ENCODE data around the gene OR1K1. TPM values are rescaled to one million over a fixed set of nuclear protein-coding genes. Genes with fewer than 3 reads are reported as not detected.

OR1K1 gene
- total and polyA plus RNA-seq, 2 of the 13 experiments (the other 11 are each of a cell fraction or from before 2014, with no cell fraction given) = not detected

DNA sequence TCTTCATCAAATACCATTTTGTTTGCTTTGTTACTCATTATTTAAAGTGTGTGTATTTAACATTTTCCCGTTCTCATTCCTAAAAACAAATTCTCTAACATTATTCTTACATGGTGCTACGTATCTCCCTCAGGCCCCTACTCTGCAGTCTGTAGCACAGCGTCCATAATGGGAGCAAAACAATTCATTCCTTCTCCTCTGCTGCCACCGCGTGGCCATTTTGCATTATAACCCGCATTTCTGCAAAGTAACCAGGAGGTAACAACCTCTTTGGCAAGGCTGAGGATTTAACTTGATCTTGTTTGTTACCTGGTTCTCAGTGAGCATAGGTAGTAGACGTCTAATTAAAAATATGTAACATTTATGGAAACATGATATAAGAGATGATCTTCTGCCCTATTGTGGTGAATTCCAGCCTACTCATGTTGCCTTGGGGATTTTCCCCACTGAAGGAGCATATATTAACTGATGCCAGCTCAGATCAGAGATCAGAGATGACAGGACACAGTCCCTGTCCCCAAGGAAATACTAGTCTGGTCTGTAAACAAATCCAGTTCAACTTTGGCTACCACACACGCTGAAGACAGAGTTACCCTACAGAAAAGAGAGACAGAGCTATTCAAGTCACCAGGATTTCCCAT, 10.5 kb downstream of the OR1K1 start (continued):
- TF ChIP-seq, protein P1, sequence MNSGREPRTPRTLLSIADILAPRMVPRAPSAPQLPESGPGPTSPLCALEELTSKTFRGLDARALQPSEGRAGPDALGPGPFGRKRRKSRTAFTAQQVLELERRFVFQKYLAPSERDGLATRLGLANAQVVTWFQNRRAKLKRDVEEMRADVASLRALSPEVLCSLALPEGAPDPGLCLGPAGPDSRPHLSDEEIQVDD (CRISPR knock-in tag; IDR thresholded peaks at IDR 0.05; ENCODE audit: borderline replicate concordance) = no peak
- TF ChIP-seq, protein P2, sequence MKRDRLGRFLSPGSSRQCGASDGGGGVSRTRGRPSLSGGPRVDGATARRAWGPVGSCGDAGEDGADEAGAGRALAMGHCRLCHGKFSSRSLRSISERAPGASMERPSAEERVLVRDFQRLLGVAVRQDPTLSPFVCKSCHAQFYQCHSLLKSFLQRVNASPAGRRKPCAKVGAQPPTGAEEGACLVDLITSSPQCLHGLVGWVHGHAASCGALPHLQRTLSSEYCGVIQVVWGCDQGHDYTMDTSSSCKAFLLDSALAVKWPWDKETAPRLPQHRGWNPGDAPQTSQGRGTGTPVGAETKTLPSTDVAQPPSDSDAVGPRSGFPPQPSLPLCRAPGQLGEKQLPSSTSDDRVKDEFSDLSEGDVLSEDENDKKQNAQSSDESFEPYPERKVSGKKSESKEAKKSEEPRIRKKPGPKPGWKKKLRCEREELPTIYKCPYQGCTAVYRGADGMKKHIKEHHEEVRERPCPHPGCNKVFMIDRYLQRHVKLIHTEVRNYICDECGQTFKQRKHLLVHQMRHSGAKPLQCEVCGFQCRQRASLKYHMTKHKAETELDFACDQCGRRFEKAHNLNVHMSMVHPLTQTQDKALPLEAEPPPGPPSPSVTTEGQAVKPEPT (CRISPR knock-in tag; IDR thresholded peaks at IDR 0.05; ENCODE audit: low read depth) = no peak
- TF ChIP-seq HOXA3 (CRISPR knock-in tag; IDR thresholded peaks at IDR 0.05) = no peak

DNA sequence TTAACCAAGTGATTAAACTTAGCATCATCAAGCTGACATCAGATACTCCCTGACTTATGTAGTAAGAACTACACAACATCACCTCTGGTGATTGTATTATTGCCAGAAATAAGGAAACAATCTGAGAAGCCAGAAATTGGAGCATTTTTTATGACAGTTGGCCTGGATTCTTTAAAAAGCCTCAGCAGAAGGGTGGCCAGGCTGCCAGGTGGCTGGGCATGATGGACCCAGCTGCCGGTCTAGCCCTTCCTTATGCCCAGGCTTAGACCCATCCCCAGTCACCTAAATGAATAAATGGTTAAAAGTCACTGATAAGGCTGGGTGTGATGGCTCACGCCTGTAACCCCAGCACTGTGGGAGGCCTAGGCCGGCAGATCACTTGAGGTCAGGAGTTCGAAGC, 12.8 kb downstream of the OR1K1 start:
- no peak for FAIRE-seq
- no peak overlapping the region for H3K27ac ChIP-seq (ENCODE audit: extremely low read length, insufficient read depth, low read length)
- BruUV-seq (replicated peaks) = no TSS peak
- H2AFZ ChIP-seq (ENCODE audit: low read length) = no peak overlapping the region
- H3K4me1 ChIP-seq (ENCODE audit: insufficient read depth, low read length) = peaks cover 27% of the 10 kb centered on the region
- ChIA-PET POLR2A (no interaction called here), CTCF (ENCODE audit: low intra/inter-chr PET ratio, low total read pairs) (no interaction called here)
- no peak overlapping the region for H3K4me2 ChIP-seq (ENCODE audit: low read depth, low read length)
- H3K9me3 ChIP-seq (ENCODE audit: low read length) = no peaks in the 10 kb centered on the region
- in situ Hi-C loops (cut with HindIII; ENCODE audit: extremely low pct_ligation_motif_present, low pct_unique_long_range_greater_than_20kb) (loop anchor here (5.0 to 25.0 kb wide), 3 partner anchors 345 to 708 kb away; partner anchors contain the start of gene PTGS1), intact Hi-C loops (cut with micrococcal nuclease; ENCODE audit: unreplicated experiment) (loop anchor here (5.0 kb wide), 1 partner anchor 715 kb away; no protein-coding TSS in a partner anchor)
- no peak for ATAC-seq
- no peak overlapping the region for H3K9ac ChIP-seq (ENCODE audit: insufficient read depth, low read depth, low read length)
- TF ChIP-seq SALL2 (CRISPR knock-in tag; IDR thresholded peaks at IDR 0.05) (no peak), SIX4 (CRISPR knock-in tag; IDR thresholded peaks at IDR 0.05) (no peak), KAT2B (IDR thresholded peaks at IDR 0.05; ENCODE audit: borderline replicate concordance, low read depth, low read length) (no peak)
- H3K4me3 ChIP-seq (replicated peaks in 1 of 3; ENCODE audit: insufficient read depth in 1 of 3, low read depth in 2 of 3, low read length in 3 of 3) = no peak overlapping the region
- no peaks in the 10 kb centered on the region for H4K20me1 ChIP-seq (ENCODE audit: insufficient read depth, low read length)
- no peaks in the 10 kb centered on the region for H3K79me2 ChIP-seq (ENCODE audit: insufficient read depth, low read length)
- peaks cover 0 to 3% of the 10 kb centered on the region in 2 experiments; a peak in 1 of 5 replicates for H3K36me3 ChIP-seq (replicated peaks in 1 of 2; ENCODE audit: control insufficient read depth in 1 of 2, insufficient read depth in 2 of 2, low read length in 2 of 2)
- DNase-seq (ENCODE audit: low spot score) = no peak
- no peaks in the 10 kb centered on the region for H3K27me3 ChIP-seq (ENCODE audit: control insufficient read depth in 1 of 2, insufficient read depth in 2 of 2, low read length in 2 of 2)
- WGBS (ENCODE audit: low lambda C conversion rate) = 46% methylated on average over 4 of the region's 4 CpGs

Data from HepG2 (cell line).